Smooth muscle cell of trachea (primary cell): ENCODE results near the gene MSMB. TPM values are rescaled to one million over a fixed set of nuclear protein-coding genes. Genes with fewer than 3 reads are reported as not detected.

ENCODE experiments used
- total RNA-seq: library from RNA; depleted of rRNA; stranded (reverse); fragments of >200 nt; gene quantifications from 2 replicates; pipeline ENCODE4 v1.2.1, GENCODE V29; 2014

MSMB gene, protein sequence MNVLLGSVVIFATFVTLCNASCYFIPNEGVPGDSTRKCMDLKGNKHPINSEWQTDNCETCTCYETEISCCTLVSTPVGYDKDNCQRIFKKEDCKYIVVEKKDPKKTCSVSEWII
- not detected in 2 replicates for total RNA-seq

GRCh38 chr10:46046261-46046660, at the start of gene MSMB:
Gene MSMB (minus strand): TSS chr10:46046269. CDS start chr10:46046237, 32 bp downstream.

DNA sequence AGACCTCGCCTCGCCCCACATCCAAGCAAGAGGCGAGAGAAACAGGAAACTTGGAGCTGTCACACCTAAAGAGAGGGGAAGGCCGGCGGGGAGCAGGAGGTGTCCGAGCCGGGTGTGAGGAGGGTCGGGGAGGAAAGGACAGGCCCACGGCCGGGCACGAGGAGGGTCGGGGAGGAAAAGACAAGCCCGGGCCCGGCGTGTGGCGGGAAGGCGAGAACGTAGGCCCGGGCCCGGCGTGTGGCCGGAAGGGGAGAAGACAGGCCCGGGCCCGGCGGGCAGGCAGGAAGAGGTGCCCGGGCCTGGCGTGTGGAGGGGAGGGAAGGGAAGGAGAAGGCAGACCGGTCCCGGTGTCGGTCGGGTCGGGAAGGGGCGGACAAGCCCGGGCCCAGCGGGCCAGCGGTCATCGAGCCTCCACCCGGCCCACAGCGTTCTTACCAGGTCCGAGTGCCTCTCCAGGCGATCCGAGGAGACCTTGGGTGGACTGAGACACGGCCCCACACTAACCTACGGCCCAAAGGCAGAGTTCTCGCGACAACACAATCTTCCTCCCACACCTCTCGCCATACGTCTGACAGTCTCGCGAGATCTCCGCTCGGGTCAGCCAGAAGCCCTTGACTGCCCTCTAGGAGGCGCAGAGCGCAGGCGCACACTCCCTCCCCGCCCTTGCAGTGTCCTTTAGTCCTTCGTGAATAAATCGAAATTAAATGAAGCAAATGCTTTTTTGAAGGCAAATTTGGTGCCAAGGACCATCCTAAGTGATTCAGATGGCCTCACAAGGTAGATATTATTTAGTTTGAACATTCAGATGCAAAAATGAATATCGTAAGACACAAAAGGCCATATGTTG, 15.8 kb downstream of the MSMB start, which contains the start of gene NCOA4:
Gene NCOA4 (minus strand): TSS at position 533 of the 847 bp plus-strand sequence. CDS start 13,943 bp downstream, outside the sequence.

Other genes starting within 250 kb of the MSMB start
- gene AGAP4, start 198.8 kb downstream of the MSMB start, total RNA-seq, result 3.8 and 6.3 TPM in 2 replicates
- gene TIMM23, start 73.8 kb downstream of the MSMB start, total RNA-seq, result 61.2 and 84.8 TPM in 2 replicates
- gene NCOA4, start 15.6 kb downstream of the MSMB start, total RNA-seq, result 208 and 247 TPM in 2 replicates
- not detected in 2 replicates for gene ANTXRL, start 240.7 kb upstream of the MSMB start, total RNA-seq